Liver (tissue), 3 donors: ENCODE measurements around the gene ASS1.

Experiments
- EGR1 ChIP-seq, 2 donors: IDR thresholded peaks; 2 replicates each; pipeline ENCODE4 v1.6.1; 2016 to 2018; ENCODE audit warnings: antibody characterized with exemption in 2 of 2, low read depth in 2 of 2
- FOXA1 ChIP-seq: IDR thresholded peaks from 2 replicates; pipeline ENCODE4 v1.6.1; 2016; ENCODE audit warnings: antibody characterized with exemption
- GABPA ChIP-seq, 2 donors: IDR thresholded peaks in 1 of 2; conservative IDR thresholded peaks in 1 of 2; 2 replicates each; pipeline ENCODE4 v1.6.1; 2016; ENCODE audit warnings: antibody characterized with exemption in 2 of 2, mild to moderate bottlenecking in 1 of 2, moderate library complexity in 1 of 2
- JUND ChIP-seq, 2 donors: IDR thresholded peaks; 2 replicates each; pipeline ENCODE4 v1.6.1; 2016; ENCODE audit warnings: antibody characterized with exemption in 2 of 2
- RAD21 ChIP-seq, 2 donors: IDR thresholded peaks; 2 replicates each; pipeline ENCODE4 v1.6.1; 2016; ENCODE audit warnings: antibody characterized with exemption in 2 of 2, mild to moderate bottlenecking in 2 of 2
- SP1 ChIP-seq: IDR thresholded peaks from 2 replicates; pipeline ENCODE4 v1.6.1; 2018; ENCODE audit warnings: antibody characterized with exemption, mild to moderate bottlenecking
- TAF1 ChIP-seq: conservative IDR thresholded peaks from 2 replicates; pipeline ENCODE4 v1.6.1; 2016; ENCODE audit warnings: antibody characterized with exemption, mild to moderate bottlenecking
- TF ChIP-seq, protein P1 (sequence below): fragments of 150-350 bp; IDR thresholded peaks from 2 replicates; pipeline ENCODE4 v1.5.1; 2017; ENCODE audit warnings: improper control_type of control experiment, low read depth, low read length; ENCODE audit not compliant: missing input control
- TF ChIP-seq, protein P2 (sequence below): IDR thresholded peaks from 2 replicates; pipeline ENCODE4 v1.6.1; 2016; ENCODE audit warnings: antibody characterized with exemption, mild to moderate bottlenecking
- TF ChIP-seq, protein P3 (sequence below): IDR thresholded peaks from 2 replicates; pipeline ENCODE4 v1.6.1; 2016; ENCODE audit warnings: antibody characterized with exemption
- donor health status: healthy.
- donor health status: healthy.

DNA sequence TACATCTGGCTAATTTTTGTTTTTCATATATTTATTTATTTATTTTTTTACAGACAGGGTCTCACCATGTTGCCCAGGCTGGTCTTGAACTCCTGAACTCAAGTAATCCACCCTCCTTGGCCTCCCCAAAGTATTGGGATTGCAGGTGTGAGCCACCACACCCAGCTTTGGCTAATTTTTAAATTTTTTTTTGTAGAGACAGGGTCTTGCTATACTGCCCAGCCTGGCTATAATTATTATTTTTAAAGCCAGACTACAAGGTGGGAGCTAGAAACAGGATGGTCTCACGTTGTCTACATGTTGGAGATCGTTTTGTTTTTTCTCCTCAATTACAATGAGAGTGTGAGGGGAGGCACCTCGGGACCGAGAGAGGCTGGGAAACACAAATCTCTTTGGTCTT, 23.8 kb downstream of the ASS1 start:
- TF ChIP-seq, protein P1, sequence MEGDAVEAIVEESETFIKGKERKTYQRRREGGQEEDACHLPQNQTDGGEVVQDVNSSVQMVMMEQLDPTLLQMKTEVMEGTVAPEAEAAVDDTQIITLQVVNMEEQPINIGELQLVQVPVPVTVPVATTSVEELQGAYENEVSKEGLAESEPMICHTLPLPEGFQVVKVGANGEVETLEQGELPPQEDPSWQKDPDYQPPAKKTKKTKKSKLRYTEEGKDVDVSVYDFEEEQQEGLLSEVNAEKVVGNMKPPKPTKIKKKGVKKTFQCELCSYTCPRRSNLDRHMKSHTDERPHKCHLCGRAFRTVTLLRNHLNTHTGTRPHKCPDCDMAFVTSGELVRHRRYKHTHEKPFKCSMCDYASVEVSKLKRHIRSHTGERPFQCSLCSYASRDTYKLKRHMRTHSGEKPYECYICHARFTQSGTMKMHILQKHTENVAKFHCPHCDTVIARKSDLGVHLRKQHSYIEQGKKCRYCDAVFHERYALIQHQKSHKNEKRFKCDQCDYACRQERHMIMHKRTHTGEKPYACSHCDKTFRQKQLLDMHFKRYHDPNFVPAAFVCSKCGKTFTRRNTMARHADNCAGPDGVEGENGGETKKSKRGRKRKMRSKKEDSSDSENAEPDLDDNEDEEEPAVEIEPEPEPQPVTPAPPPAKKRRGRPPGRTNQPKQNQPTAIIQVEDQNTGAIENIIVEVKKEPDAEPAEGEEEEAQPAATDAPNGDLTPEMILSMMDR: no peak
- TF ChIP-seq, protein P2, sequence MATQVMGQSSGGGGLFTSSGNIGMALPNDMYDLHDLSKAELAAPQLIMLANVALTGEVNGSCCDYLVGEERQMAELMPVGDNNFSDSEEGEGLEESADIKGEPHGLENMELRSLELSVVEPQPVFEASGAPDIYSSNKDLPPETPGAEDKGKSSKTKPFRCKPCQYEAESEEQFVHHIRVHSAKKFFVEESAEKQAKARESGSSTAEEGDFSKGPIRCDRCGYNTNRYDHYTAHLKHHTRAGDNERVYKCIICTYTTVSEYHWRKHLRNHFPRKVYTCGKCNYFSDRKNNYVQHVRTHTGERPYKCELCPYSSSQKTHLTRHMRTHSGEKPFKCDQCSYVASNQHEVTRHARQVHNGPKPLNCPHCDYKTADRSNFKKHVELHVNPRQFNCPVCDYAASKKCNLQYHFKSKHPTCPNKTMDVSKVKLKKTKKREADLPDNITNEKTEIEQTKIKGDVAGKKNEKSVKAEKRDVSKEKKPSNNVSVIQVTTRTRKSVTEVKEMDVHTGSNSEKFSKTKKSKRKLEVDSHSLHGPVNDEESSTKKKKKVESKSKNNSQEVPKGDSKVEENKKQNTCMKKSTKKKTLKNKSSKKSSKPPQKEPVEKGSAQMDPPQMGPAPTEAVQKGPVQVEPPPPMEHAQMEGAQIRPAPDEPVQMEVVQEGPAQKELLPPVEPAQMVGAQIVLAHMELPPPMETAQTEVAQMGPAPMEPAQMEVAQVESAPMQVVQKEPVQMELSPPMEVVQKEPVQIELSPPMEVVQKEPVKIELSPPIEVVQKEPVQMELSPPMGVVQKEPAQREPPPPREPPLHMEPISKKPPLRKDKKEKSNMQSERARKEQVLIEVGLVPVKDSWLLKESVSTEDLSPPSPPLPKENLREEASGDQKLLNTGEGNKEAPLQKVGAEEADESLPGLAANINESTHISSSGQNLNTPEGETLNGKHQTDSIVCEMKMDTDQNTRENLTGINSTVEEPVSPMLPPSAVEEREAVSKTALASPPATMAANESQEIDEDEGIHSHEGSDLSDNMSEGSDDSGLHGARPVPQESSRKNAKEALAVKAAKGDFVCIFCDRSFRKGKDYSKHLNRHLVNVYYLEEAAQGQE: no peak
- TF ChIP-seq RAD21 (IDR thresholded peaks at IDR 0.05) (no peak), FOXA1 (no peak), GABPA (IDR thresholded peaks at IDR 0.05 in 1 of 2, conservative IDR thresholded peaks at IDR 0.05 in 1 of 2) (no peak), SP1 (no peak), EGR1 (IDR thresholded peaks at IDR 0.05; ENCODE audit: low read depth in 2 of 2) (no peak), TAF1 (no peak), JUND (IDR thresholded peaks at IDR 0.05) (no peak)
- TF ChIP-seq, protein P3, sequence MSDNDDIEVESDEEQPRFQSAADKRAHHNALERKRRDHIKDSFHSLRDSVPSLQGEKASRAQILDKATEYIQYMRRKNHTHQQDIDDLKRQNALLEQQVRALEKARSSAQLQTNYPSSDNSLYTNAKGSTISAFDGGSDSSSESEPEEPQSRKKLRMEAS: no peak
